Stimulated activated CD8-positive, alpha-beta memory T cell treated with anti-CD3 and anti-CD28 coated beads, Interleukin-12 subunit alpha, Interleukin-12 subunit beta, amount 100 ng/mL, for 1 hour (primary cell): ENCODE data around the gene PLK4.
"Not testable (repeated sequence)": the region's sequence is repeated elsewhere in the genome, so short reads cannot be mapped to it uniquely, and the experiment has no call there.

Source experiments
- DNase-seq: peaks from one replicate; pipeline ENCODE4 v3.0.0-alpha.2; 2020; ENCODE audit warnings: low read depth

Gene PLK4

GRCh38 chr4:127916512-127916911 lies 35.8 kb downstream of the PLK4 start:
- no peak for DNase-seq

GRCh38 chr4:127917151-127917550 lies 36.5 kb downstream of the PLK4 start:
- no peak for DNase-seq

GRCh38 chr4:127920521-127920920 lies 39.8 kb downstream of the PLK4 start:
- DNase-seq, result no peak

GRCh38 chr4:127922226-127922625 lies 41.5 kb downstream of the PLK4 start:
- DNase-seq, result no peak

- not testable (repeated sequence) for DNase-seq
These were observed 45.0 kb downstream of the PLK4 start for GRCh38 chr4:127925720-127926119.

GRCh38 chr4:127930175-127930574 lies 49.5 kb downstream of the PLK4 start:
- DNase-seq, result no peak

- not testable (repeated sequence) for DNase-seq
These were observed 51.1 kb downstream of the PLK4 start for GRCh38 chr4:127931836-127932235.

- no peak for DNase-seq
These were observed 56.3 kb downstream of the PLK4 start for GRCh38 chr4:127936974-127937373.
